ENCODE measurements around the gene ACSBG1.

Gene ACSBG1

GRCh38 chr15:78201281-78202190, 32.8 kb downstream of the ACSBG1 start:
- DNase-seq, result no peak

DNA sequence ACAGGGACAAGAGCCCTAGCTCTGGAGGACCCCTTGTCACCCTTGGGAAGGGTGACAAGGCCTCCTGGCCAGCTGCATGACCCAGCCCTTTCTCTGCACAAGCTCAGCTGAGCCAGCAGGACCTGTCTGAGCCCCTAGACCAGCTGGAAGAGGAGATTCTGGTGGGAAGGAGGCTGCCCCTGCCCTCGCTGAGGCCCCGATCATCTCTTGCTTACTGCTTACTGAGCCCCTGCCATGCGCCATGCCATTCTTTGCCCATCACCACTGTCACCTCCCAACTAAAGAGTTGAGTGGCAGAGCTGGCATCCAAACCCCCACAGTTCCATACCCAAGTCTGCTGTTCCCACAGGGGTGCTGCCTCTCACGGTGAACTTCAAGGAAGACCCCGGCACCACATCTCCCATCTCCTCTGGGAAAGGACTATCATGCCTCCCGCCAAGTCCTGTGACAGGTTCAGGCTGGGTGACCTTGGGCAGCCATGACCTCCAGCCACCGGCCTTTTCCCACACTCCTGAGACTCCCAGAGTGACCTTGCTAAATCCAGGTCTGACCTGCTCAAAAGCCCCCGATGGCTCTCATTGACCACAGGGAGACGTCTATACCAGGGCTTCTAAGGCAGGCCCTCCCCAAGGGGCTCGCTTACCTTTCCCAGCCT, 34.0 kb downstream of the ACSBG1 start:
- no peak for DNase-seq

- DNase-seq, result no peak
These were observed 36.7 kb downstream of the ACSBG1 start for GRCh38 chr15:78197632-78198031.

DNA sequence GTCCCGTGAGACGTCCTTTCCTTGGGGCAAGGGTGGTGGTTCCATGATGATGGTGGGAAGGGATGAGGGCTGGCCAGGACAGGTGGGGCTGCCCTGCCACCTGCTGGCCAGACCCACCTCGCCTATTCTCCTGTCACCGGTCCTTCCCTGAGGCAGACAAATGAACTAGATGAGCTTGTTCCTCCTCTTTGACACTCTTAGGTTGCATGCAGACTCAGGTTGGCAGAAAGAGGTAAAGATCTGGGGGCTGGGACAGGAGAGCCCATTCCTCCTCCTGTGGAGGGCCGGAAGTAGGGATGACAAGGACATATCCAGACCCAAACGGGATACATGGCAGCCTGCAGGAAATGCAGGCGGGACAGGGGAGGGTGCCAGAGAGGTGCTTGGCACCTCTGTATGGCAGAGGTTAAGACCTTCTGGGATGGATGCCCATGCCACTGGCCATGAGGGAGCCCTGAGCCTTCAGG, 38.6 kb downstream of the ACSBG1 start:
- no peak for DNase-seq

GRCh38 chr15:78194568-78194925, 39.8 kb downstream of the ACSBG1 start:
- DNase-seq, result no peak

DNA sequence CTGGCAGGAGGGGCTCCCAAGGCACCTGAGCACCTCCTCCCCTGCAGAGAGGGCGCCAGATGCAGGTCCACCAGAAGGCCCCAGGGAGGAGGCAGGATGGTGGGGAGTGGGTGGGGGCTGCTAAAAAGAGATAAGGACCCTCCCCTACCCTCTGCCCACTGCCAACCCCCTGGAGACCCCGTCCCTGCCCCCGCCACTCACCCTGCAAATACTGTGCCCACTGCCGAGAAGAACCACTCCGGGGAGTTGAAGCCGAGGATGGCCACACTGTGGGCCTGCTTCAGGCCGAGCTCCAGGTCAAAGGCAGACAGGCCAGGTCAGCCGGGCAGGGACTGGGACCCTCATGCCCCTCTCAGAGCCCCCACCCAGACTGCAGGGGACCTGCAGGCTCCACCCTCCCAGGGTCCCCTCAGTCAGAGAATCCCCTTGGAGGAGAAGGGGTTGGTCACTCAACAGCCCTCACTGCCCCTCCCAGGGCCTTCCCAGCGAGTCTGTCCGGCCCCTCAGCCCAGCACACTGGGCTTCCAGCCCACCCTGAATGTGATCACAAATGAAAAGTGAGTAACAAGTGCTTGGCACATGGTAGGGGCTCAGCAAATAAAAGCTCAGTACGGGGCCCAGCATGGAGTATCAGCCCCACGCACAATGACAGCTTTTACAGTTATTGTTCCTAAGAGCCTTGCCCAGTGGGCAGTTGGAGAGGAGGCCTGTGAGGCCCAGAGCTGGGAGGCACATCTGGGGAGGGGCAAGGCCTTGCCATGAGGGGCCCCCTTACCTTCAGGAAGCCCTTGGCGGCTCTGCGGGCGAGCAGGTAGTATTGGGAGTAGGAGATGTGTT, 40.4 kb downstream of the ACSBG1 start:
- DNase-seq, result no peak

- DNase-seq, result no peak
These were observed 41.4 kb downstream of the ACSBG1 start for GRCh38 chr15:78192826-78193594.

DNA sequence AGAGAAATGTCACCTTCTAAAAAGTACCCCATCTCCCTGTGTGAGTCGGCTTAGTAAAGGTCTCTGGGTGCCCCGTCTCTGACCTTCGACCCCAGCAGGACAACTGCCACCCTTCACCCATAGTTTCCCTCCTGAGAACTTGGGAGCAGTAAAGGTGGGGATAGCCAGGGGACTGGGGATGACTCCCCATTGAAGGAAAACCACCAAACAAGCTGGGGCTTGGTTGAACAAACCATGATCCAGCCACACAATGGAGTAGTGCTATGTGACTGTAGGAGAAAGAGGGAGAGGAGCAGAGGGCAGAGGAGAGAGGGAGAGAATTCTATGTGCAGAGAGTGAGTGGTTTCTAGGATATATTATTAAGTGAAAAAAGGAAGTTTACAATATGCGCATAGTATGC, 51.5 kb downstream of the ACSBG1 start:
- no peak for DNase-seq

DNA sequence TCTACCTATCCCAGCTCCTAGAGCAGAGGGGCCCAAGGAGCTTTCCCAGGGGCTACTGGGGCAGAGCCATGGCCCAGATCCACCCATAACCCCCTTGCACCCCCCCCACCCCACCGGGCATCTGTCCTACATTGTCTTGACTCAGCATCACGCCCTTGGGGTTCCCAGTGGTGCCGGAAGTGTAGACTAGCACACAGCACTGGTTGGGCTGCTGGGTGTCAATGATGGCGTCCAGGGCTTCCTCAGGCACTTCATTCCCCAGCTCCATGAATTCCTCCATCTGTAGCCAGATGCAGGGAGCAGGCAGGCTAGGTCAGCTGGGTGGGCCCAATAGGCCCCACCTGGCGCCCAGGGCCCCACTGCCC, 52.0 kb downstream of the ACSBG1 start:
- no peak for DNase-seq

- DNase-seq, result no peak
These were observed 54.5 kb downstream of the ACSBG1 start for GRCh38 chr15:78179906-78180305.

GRCh38 chr15:78179286-78179840, 55.0 kb downstream of the ACSBG1 start:
- no peak for DNase-seq

GRCh38 chr15:78178064-78178463, 56.3 kb downstream of the ACSBG1 start:
- DNase-seq, result no peak

- DNase-seq, result peak; percentile 6
These were observed 56.9 kb downstream of the ACSBG1 start for GRCh38 chr15:78177447-78177873.

DNA sequence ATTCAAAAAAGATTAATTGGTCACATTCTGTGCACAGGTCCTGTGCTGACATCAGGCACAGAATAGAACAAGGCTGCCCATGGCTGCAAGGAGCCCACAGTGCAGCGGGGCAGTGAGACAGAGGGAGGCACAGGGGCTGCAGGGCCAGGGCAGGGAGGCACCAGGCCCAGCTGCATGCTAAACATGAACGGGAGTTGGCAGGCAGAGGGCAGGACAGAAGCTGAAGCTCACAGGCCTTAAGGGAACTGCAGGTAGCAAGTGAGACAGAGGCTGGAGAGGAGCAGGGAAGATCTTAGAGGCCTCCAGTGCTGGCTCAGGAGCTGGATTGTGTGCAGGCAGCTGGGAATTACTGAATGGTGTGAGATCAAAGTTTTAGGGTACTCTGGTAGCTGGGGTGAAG, 59.0 kb downstream of the ACSBG1 start:
- DNase-seq, result no peak

DNA sequence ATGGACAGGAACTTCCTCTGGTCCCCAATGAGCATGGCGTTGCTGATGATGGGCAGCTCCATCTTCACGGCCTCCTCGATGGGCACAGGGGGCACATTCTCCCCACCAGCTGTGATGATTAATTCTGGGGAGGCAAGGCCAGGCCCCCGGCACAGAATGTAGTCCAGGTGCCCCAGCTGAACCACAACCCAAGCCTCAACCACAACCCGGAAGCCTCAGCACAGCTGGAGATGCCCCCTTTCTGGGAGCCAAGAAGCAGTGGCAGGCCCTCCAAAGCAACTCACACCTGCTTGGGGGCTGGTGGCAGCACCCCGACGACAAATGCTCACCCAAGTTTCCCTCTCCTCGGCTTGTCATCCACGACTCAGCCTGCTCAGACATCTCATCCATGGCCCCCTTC, 60.0 kb downstream of the ACSBG1 start:
- no peak for DNase-seq

DNA sequence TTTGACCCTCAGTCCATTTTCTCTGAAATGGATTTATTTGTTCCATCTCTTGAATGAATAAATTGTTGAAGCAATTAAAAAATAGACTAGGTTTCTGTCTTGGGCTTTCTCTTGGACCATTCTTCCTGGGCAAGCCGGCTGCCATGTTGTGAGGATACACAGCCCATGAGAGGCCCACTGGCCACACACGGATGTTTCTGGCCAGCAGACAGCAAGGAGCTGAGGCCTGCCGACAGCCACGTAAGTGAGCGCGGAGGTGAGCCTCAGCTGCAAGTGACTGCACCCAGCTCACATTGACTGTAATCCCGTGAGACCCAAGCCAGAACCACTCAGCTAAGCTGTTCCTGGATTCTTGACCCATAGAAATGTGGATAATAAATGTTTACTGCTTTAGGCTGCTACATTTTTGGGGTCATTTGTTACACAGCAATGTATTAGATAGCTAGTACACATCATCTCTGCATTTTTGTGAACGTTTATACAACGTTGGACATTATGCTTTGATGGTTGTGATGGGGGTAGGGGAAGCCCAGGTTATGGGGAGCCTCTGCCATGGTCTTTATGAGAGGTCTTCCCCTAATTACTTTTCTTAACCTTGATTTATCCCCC, 62.4 kb downstream of the ACSBG1 start:
- no peak for DNase-seq

DNA sequence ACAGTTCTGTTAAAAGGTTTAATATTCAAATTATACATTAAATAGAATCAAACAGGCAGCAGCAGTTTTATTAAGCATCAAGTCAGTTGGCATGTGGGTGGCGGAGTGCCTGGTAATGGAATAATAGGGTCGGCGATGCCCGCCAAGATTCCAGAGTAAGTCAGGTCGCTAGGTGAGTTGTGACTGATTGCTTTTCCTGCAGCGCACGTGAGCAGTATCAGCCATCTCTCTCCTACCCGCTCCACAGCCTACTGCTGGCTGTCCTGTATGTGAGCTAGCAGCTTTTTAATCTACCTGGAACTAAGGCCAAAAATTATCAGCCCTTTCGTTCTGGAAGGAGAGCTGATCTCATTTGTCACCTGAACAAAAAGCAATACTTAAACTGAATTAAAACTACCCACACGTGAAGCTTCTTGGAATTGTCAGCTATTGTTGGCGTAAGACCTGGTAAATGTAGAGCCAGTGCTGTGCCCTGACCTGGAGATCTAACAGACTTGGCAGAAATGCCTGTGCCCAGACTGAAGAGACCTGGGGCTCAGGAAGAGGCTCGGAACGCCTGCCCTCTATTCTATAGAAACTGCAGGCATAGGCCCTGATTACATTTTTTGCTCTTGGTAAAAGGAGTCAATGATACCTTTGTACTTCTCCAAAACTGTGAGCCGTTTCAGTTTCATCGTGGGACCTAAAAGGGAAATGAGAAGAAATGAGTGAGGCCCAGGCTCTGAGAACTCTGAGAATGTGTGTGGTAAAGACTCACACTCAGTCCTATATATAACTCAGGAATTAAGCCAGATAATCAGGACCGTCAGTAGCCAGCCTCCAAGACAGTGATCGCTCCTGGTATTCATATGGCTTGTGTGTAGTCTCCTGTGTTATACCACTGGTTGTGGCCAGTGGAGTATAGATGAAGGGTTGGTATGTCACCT, 63.3 kb downstream of the ACSBG1 start:
- no peak for DNase-seq

- no peak for DNase-seq
These were observed 65.8 kb downstream of the ACSBG1 start for GRCh38 chr15:78168608-78169007.

DNA sequence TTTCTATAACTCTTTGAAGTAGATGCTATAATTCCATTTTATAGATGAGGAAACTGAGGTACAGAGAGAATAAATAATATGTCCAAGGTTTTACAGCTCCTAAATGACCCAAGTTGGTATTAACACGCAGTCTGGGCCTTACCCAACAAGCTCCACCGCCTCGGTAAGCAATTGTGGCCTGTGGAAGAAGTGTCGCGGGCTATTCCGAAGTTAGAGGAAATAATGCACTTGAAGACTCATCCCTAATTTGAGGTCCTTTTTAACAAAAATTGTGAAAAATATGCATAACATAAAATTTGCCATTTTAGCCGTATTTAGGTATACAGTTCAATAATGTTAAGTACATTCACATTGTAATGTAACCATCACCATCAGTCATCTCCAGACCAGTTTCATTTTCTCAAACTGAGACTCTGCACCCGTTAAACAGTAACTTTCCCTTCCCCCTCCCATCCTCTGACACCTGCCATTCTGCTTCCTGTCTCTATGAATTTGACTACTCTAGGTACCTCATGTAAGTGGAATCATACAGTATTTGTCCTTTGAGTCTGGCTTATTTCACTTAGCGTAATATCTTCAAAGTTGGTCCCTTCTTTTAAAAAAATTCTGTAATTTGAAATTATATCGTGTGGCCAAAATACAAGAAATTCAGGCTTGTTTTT, 67.0 kb downstream of the ACSBG1 start:
- no peak for DNase-seq

DNA sequence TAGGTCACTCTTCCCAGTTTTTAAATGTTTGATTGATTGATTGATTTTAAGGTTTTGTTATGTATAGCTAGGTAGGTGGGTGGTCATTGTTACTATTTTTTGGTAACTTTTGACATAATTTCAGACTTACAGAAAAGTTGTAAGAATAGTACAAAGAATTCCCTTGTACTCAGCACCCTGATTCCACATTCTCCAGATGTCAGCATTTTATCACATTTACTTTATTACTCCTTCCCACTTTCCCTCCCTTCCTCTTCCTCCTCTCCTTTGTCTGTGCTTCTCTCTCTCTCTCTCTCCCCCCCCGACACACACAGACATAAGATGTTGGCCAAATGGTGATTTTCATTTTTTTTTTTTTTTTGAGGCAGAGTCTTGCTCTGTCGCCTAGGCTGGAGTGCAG, 70.4 kb downstream of the ACSBG1 start:
- no peak for DNase-seq
